Osteoblast (primary cell): ENCODE data around the gene DDX1. TPM values are rescaled to one million over a fixed set of nuclear protein-coding genes. Genes with fewer than 3 reads are reported as not detected.
"Not testable (repeated sequence)": the region's sequence is repeated elsewhere in the genome, so short reads cannot be mapped to it uniquely, and the experiment has no call there.

Experiments used
- DNase-seq: peaks from one replicate; pipeline ENCODE4 v3.0.0; 2011; ENCODE audit warnings: low spot score, mixed read lengths; ENCODE audit not compliant: insufficient read length; ENCODE audit errors: missing footprints
- H2AFZ ChIP-seq: 2 replicates; pipeline ENCODE4 v1.6.0; 2011; ENCODE audit warnings: mild to moderate bottlenecking, low read length
- H3K27ac ChIP-seq: 2 replicates; pipeline ENCODE4 v1.5.1; 2011; ENCODE audit warnings: mild to moderate bottlenecking, low read depth, low read length, moderate library complexity
- H3K27me3 ChIP-seq: 2 replicates; pipeline ENCODE4 v1.6.0; 2012; ENCODE audit warnings: mild to moderate bottlenecking, control low read depth, inconsistent platforms, low read length, moderate library complexity; ENCODE audit not compliant: insufficient read depth
- H3K36me3 ChIP-seq: 2 replicates; pipeline ENCODE4 v1.5.1; 2011; ENCODE audit warnings: mild to moderate bottlenecking, low read length, control low read depth, moderate library complexity; ENCODE audit not compliant: insufficient read depth
- H3K4me1 ChIP-seq: 2 replicates; pipeline ENCODE4 v1.5.1; 2011; ENCODE audit warnings: mild to moderate bottlenecking, low read length, control low read depth, moderate library complexity; ENCODE audit not compliant: insufficient read depth
- H3K4me2 ChIP-seq: 2 replicates; pipeline ENCODE4 v1.6.0; 2011; ENCODE audit warnings: mild to moderate bottlenecking, low read length; ENCODE audit not compliant: insufficient read depth
- H3K4me3 ChIP-seq: fragments of 200-600 bp; sonication (generic); 3 replicates; pipeline ENCODE4 v1.5.1; 2012; ENCODE audit warnings: mild to moderate bottlenecking, low read length, inconsistent platforms; ENCODE audit not compliant: insufficient read depth
- H3K79me2 ChIP-seq: 2 replicates; pipeline ENCODE4 v1.6.0; 2012; ENCODE audit warnings: mild to moderate bottlenecking, low read length, control low read depth, inconsistent platforms; ENCODE audit not compliant: insufficient read depth
- H3K9me3 ChIP-seq: 2 replicates; pipeline ENCODE4 v1.5.1; 2011; ENCODE audit warnings: low read depth, low read length, control low read depth
- H4K20me1 ChIP-seq: 2 replicates; pipeline ENCODE4 v1.6.0; 2012; ENCODE audit warnings: mild to moderate bottlenecking, low read length, control low read depth; ENCODE audit not compliant: insufficient read depth
- total RNA-seq: library from RNA; depleted of rRNA; stranded (reverse); fragments of >200 nt; gene quantifications from 2 replicates; pipeline ENCODE4 v1.2.3, GENCODE V29; 2012
- TF ChIP-seq, protein P1 (sequence below): IDR thresholded peaks from 2 replicates; pipeline ENCODE4 v1.5.1; 2011; ENCODE audit warnings: mild to moderate bottlenecking, low read depth, low read length, moderate library complexity; ENCODE audit errors: extremely low read depth

DDX1 gene
- total RNA-seq, 1 donor: 76.0 TPM

GRCh38 chr2:15608392-15608761 lies 16.7 kb downstream of the DDX1 start:
- Histone ChIP-seq H4K20me1 (peaks cover 6% of the 10 kb centered on the region), H3K79me2 (no peaks in the 10 kb centered on the region), H3K4me1 (no peaks in the 10 kb centered on the region), H3K9me3 (no peaks in the 10 kb centered on the region), H3K27me3 (no peaks in the 10 kb centered on the region), H3K4me2 (no peak overlapping the region), H3K27ac (no peak overlapping the region), H2AFZ (no peak overlapping the region), H3K4me3 (no peak overlapping the region), H3K36me3 (peaks cover 71% of the 10 kb centered on the region)
- TF ChIP-seq, protein P1, sequence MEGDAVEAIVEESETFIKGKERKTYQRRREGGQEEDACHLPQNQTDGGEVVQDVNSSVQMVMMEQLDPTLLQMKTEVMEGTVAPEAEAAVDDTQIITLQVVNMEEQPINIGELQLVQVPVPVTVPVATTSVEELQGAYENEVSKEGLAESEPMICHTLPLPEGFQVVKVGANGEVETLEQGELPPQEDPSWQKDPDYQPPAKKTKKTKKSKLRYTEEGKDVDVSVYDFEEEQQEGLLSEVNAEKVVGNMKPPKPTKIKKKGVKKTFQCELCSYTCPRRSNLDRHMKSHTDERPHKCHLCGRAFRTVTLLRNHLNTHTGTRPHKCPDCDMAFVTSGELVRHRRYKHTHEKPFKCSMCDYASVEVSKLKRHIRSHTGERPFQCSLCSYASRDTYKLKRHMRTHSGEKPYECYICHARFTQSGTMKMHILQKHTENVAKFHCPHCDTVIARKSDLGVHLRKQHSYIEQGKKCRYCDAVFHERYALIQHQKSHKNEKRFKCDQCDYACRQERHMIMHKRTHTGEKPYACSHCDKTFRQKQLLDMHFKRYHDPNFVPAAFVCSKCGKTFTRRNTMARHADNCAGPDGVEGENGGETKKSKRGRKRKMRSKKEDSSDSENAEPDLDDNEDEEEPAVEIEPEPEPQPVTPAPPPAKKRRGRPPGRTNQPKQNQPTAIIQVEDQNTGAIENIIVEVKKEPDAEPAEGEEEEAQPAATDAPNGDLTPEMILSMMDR: no peak
- DNase-seq: no peak

GRCh38 chr2:15609341-15610042 lies 17.8 kb downstream of the DDX1 start:
- Histone ChIP-seq H3K4me1 (no peaks in the 10 kb centered on the region), H3K27me3 (no peaks in the 10 kb centered on the region), H3K4me3 (no peak overlapping the region), H4K20me1 (peaks cover 5% of the 10 kb centered on the region), H2AFZ (no peak overlapping the region), H3K4me2 (no peak overlapping the region), H3K27ac (no peak overlapping the region), H3K9me3 (no peaks in the 10 kb centered on the region), H3K36me3 (peaks cover 70% of the 10 kb centered on the region), H3K79me2 (no peaks in the 10 kb centered on the region)
- TF ChIP-seq, protein P1: no peak
- DNase-seq: no peak

DNA sequence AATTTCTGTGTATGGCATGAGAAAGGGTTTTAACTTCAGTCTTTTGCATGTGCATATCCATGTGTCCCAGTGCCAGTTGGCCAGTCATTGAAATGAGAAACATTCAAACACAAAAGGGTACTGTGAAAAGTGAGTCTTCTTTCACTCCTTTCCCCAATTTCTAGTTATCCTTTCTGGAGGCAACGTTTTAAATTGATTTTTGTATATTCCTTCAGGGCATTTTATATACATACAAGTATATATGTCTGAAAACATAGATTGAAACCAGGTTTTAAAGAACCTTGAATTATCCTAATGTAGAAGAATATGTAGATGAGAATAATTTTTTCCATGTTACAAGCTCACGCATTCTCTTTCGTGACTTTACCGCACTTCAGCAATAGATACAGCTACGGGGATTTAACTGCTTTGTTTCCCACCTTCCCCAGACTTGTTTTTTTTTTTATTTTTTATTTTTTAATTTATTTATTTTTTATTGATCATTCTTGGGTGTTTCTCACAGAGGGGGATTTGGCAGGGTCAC lies 18.8 kb downstream of the DDX1 start:
- Histone ChIP-seq H3K27ac (no peak overlapping the region), H3K4me1 (no peaks in the 10 kb centered on the region), H3K4me2 (no peak overlapping the region), H2AFZ (no peak overlapping the region), H3K4me3 (no peak overlapping the region), H4K20me1 (peaks cover 8% of the 10 kb centered on the region), H3K9me3 (no peaks in the 10 kb centered on the region), H3K79me2 (no peaks in the 10 kb centered on the region), H3K27me3 (no peaks in the 10 kb centered on the region), H3K36me3 (peaks cover 70% of the 10 kb centered on the region)
- no peak for DNase-seq
- TF ChIP-seq, protein P1: no peak

- not testable (repeated sequence) for H3K79me2 ChIP-seq, H3K9me3 ChIP-seq, H3K27ac ChIP-seq, H2AFZ ChIP-seq, H3K27me3 ChIP-seq, H3K4me1 ChIP-seq, H3K4me2 ChIP-seq, H3K4me3 ChIP-seq, DNase-seq, H4K20me1 ChIP-seq
- H3K36me3 ChIP-seq: peaks cover 56% of the 10 kb centered on the region
Observed at GRCh38 chr2:15612101-15612500, 20.4 kb downstream of the DDX1 start.
